Measurements from ENCODE around the gene SYNRG.

Gene SYNRG

GRCh38 chr17:37609170-37610040 lies at the start of gene SYNRG:
SYNRG (minus strand) TSS chr17:37609418; CDS start chr17:37609355, 63 bp downstream.
- H3K4me3 Mint-ChIP-seq = peak within 1 kb of the TSS; percentile 94

GRCh38 chr17:37657202-37657601 lies 48.0 kb upstream of the SYNRG start:
- H3K36me3 Mint-ChIP-seq (ENCODE audit: low read depth) = no peaks in the 10 kb centered on the region
- H3K27ac Mint-ChIP-seq = no peak overlapping the region
- H3K9me3 Mint-ChIP-seq = no peaks in the 10 kb centered on the region
- H3K4me3 Mint-ChIP-seq = no peak overlapping the region
- H3K4me1 Mint-ChIP-seq = peaks cover 19% of the 10 kb centered on the region
- no peak for TF ChIP-seq CTCF (IDR thresholded peaks at IDR 0.05)
- H3K27me3 Mint-ChIP-seq (ENCODE audit: low read depth, poor library complexity) = peaks cover 19% of the 10 kb centered on the region
- no peak for DNase-seq

More at GRCh38 chr17:37609170-37610040, at the start of gene SYNRG:
- Mint-ChIP-seq H3K27ac (peak within 1 kb of the TSS; percentile 97), H3K36me3 (ENCODE audit: low read depth) (peaks cover 49% of the 10 kb centered on the region), H3K27me3 (ENCODE audit: low read depth, poor library complexity) (no peaks in the 10 kb centered on the region), H3K9me3 (peaks cover 8% of the 10 kb centered on the region), H3K4me1 (peaks cover 24% of the 10 kb centered on the region)
- peak; percentile 40 for TF ChIP-seq CTCF (IDR thresholded peaks at IDR 0.05)
- DNase-seq = peak; percentile 96

GRCh38 chr17:37651849-37652248 lies 42.6 kb upstream of the SYNRG start:
- no peak for DNase-seq
- H3K27ac Mint-ChIP-seq = no peak overlapping the region
- H3K4me3 Mint-ChIP-seq = no peak overlapping the region
- H3K9me3 Mint-ChIP-seq = no peaks in the 10 kb centered on the region
- peaks cover 24% of the 10 kb centered on the region for H3K4me1 Mint-ChIP-seq
- H3K27me3 Mint-ChIP-seq (ENCODE audit: low read depth, poor library complexity) = peaks cover 51% of the 10 kb centered on the region
- TF ChIP-seq CTCF (IDR thresholded peaks at IDR 0.05) = no peak
- no peaks in the 10 kb centered on the region for H3K36me3 Mint-ChIP-seq (ENCODE audit: low read depth)

GRCh38 chr17:37650419-37651003 lies 41.3 kb upstream of the SYNRG start:
- peak; percentile 61 for TF ChIP-seq CTCF (IDR thresholded peaks at IDR 0.05)
- Mint-ChIP-seq H3K9me3 (no peaks in the 10 kb centered on the region), H3K27ac (no peak overlapping the region), H3K27me3 (ENCODE audit: low read depth, poor library complexity) (peaks cover 62% of the 10 kb centered on the region), H3K4me1 (peaks cover 24% of the 10 kb centered on the region), H3K4me3 (no peak overlapping the region), H3K36me3 (ENCODE audit: low read depth) (no peaks in the 10 kb centered on the region)
- peak; percentile 43 for DNase-seq

GRCh38 chr17:37648555-37648954 lies 39.3 kb upstream of the SYNRG start:
- peaks cover 75% of the 10 kb centered on the region for H3K27me3 Mint-ChIP-seq (ENCODE audit: low read depth, poor library complexity)
- H3K9me3 Mint-ChIP-seq = no peaks in the 10 kb centered on the region
- TF ChIP-seq CTCF (IDR thresholded peaks at IDR 0.05) = no peak
- no peak for DNase-seq
- no peaks in the 10 kb centered on the region for H3K36me3 Mint-ChIP-seq (ENCODE audit: low read depth)
- H3K4me3 Mint-ChIP-seq = no peak overlapping the region
- H3K4me1 Mint-ChIP-seq = peaks cover 28% of the 10 kb centered on the region
- H3K27ac Mint-ChIP-seq = no peak overlapping the region

Data from nephron progenitor cell (in vitro differentiated cells).